ENCODE data around the gene RPS16.

The RPS16 gene

DNA sequence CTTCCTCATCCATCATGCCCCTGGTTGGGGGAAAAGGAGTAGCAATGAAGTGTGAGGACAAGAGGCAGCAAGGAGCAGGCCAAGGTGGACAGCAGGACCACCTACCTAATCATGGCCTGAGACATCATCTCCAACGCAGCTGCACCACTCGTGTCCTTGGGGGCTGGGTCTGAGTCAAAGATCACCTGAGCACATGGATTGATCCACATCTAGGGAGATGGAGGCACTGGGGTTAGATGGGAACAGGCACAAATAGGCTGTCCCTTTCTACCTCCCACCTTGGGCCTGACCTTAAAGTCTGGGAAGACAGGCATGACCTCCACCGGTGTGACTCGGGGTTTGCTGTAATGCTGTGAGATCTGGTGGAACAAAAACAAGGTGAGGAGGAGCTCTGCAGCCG is 47.1 kb downstream of the RPS16 start:
- no peak for DNase-seq (ENCODE audit: low read depth, low spot score)

DNA sequence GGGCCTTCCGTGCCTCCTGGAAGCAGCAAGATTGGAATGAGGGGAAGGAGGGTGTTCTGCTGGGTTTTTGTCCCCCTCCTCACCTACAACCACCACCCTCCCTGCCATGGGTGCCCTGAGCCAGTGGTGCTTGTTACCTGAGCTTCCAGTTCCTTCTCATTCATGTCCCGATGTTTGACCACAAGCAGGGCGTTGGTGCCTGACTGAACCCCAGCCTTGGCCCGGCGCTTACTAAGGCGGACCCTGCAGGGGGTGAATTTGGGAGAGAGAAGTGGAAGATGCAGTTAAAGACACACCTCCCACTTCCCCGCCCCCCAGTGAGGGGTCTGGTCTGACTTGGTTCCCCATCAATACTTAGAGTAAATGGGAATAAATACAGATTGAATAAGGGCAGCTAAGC is 49.2 kb downstream of the RPS16 start:
- DNase-seq (ENCODE audit: low read depth, low spot score), result no peak

DNA sequence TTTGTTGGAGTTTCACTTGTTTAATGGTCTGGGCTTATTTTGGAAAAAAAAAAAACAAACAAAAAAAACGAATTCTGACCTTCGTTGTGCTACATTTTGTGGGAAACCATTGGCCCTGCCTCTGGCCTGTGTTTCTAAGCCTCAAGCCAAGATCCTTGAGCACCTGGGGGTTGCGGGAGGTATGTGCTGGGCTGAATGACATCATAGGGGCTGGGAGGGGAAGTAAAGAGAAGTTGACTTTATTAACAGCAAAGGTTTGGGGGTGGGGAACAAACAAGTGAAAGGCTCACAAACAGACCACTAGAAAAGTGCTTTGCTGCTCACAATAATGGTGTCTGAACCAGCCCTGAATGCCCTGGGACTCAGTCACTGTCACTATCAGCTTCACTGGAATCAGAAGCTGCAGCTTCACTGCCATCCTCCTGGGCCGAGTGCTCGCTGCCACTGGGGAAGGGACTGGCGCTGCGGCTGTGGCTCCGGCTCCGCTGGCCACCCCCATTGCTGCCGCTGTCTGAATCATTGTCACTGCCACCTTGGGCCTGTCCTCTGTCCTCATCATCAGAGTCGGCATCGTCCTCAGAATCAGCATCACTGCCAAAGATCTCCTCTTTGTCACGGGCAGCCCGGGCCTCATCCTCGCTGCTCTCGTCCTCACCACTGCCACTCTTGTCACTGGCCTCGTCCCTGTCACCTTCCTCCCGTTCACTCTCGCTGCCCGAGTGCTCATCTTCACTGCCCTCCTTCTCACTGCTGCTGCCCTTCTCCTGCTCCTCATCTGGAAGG is 49.9 kb downstream of the RPS16 start:
- DNase-seq (ENCODE audit: low read depth, low spot score), result no peak

DNA sequence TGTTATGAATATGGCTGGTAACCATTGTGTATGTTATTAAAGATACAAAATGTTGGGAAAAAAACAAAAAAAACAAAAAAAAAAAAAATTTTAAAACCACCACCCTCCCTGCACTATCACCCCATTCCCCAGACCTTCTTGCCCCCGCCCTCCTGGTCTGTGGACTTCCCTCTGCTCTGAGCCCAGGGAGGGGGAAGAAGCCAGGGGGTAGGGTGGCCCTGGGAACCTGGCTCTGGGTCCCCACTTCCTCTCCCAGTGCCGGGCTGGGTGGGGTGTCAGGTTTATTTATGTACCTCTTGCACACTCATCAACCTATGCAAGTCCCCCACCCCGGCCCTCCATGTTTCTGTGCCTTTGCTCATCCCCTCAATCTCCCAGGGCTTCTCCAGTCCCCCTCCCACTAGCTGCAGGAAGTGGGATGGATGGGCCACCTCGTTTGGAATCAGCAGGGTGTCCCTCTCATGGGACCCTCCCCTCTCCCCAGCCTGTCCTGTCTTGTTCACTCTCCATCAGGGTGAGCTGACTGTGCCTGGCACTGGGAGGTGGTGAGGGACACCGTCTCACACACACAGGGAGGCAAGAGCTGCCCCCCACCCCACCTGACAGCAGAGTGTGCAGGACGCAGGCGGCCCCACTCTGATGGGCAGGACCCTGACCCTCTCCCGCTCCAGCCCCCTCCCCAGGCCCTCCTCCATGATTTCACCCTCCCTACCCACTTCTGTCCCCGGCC is 50.7 kb downstream of the RPS16 start:
- DNase-seq (ENCODE audit: low read depth, low spot score), result no peak
